DMS79 treated with DMSO at 0.1 percent for 48 hours (cell line): ENCODE results near the gene SHLD2.
"Not testable (repeated sequence)": the region's sequence is repeated elsewhere in the genome, so short reads cannot be mapped to it uniquely, and the experiment has no call there.

Source experiments
- DNase-seq: peaks from one replicate; lab custom pipeline; 2025; lab: John Stamatoyannopoulos, UW

Gene SHLD2

DNA sequence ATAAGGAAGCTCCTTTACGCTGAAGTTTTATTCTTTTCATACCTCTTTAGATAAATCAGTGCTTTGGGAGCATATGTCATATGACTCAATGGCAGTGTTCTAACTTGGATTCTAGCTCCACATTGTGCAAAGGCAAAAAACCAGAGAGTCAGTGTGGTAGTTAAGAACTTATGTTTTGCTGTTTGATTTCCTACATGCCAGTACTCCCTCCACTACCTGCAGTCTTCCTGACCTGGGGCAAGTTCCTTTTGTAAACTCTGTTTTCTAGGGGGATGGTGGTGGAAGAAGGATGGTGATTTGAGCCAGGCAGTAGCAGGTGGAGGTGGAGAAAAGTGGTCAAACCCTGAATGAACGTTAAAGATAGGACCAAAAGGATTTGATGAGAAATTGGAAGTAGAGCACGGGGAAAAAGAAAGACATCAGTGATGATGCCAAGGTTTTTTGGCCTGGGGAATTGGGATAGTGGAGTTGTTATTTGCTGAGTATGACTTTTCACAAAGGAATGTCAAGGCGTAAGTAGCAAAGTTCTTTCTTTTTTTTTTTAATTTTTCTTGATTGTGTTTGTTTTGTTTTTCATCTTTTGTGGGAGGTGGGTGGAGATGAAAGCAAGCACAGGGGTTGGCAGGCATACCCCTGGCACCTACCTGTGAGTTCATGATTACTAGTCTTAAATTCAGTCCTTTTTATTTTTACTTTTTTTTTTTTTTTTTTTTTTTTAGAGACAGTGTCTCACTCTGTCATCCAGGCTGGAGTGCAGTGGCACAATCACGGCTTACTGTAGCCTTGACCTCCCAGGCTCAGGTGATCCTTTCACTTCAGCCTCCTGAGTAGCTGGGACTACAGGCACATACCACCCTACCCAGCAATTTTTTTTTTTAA lies 47.5 kb downstream of the SHLD2 start:
- not testable (repeated sequence) for DNase-seq

DNA sequence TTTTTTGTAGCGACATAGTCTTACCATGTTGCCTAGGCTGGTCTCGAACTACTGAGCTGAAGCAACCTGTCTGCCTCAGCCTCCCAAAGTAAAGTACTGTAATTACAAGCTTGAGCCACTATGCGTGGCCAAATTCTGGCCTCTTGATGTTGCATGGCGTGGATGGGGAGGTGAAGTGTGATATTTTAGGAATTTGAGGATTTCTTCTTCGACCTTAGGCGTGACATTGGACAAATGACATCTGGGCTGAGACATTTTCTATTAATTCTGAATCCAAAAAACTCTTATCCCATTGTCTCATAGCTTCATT lies 48.1 kb downstream of the SHLD2 start:
- not testable (repeated sequence) for DNase-seq

DNA sequence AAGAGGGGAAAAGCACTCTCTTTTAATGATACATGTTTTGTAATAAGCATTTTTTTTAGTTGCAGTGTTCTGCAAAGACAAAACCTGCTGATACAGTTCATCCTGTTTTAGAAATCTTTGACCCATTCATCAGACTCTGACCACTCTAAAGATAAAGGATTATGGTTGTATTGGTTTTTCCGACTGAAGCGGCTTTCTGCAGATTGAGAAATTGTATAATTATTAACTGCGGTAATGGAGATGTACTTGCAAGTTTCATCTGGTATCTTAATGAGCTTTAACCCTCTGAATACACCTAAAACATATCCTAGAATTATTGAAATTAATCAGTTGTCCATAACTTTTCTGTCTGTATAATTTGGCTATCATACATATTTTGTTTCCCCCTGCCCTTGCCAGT lies 50.6 kb downstream of the SHLD2 start:
- DNase-seq = not testable (repeated sequence)

DNA sequence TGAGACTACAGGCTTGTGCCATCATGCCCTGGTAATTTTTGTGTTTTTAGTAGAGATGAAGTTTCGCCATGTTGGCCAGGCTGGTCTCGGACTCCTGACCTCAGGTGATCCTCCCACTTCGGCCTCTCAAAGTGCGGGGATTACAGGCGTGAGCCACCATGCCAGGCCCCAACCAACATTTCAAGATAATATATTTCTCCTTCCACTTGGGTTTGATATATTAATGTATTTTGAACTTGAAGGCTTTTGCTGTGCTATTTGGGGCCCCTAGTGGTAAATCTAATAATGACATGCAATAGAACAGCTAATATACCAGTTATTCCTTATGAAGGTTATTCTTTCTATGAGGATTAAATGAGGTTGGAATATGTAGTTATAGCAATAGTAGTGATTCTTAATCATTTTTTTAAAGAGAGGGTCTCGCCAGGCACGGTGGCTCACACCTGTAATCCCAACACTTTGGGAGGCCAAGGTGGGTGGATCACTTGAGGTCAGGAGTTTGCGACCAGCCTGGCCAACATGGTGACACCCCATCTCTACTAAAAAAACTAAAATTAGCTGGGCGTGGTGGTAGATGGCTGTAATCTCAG lies 54.1 kb downstream of the SHLD2 start:
- not testable (repeated sequence) for DNase-seq

DNA sequence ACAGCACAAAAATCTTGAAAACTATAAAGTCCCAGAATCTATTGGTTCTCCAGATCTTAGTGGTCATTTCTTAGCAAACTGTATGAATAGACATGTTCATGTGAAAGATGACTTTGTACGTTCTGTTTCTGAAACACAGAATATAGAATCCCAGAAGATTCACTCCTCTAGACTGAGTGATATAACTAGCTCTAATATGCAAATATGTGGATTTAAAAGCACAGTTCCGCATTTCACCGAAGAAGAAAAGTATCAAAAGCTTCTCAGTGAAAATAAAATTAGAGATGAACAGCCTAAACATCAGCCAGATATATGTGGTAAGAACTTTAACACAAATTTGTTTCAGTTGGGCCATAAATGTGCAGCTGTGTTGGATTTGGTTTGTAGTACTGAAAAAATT lies 56.5 kb downstream of the SHLD2 start:
- not testable (repeated sequence) for DNase-seq

DNA sequence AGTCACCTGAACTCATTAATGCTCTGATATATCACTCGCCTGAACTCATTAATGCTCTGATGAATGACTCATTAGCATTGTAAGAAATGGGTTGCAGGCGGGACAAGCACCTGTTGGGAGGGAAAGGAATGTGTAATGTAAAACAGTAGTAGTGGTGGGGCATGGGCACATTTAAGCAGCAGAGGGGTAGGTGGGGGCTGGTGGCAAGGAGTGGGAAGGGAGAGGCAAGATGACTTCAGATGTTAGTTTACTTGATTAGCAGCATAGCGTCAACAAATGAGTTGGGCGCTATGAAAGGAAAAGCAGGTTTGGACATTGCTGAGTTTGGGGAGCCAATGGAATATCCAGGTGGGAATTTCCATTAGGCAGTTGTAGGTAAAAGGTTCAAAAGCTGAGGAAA lies 61.8 kb downstream of the SHLD2 start:
- not testable (repeated sequence) for DNase-seq

DNA sequence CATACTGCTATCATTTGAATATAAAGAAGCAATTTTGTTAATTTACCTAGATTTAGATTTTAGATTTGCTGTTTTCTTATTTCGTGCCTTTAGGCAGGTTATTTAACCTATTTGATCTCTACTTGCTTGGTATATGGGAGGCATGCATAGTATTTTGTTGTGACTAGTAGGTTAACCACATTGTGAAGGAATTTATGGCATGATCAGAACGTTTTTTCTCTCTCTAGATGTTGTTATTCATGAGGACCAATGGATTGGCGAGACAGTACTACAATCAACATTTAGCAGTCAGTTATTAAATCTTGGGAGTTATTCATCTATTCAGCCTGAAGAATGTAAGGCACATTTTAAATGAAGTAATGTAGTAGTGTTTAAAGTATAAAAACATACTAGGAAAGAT lies 62.8 kb downstream of the SHLD2 start:
- DNase-seq = not testable (repeated sequence)

DNA sequence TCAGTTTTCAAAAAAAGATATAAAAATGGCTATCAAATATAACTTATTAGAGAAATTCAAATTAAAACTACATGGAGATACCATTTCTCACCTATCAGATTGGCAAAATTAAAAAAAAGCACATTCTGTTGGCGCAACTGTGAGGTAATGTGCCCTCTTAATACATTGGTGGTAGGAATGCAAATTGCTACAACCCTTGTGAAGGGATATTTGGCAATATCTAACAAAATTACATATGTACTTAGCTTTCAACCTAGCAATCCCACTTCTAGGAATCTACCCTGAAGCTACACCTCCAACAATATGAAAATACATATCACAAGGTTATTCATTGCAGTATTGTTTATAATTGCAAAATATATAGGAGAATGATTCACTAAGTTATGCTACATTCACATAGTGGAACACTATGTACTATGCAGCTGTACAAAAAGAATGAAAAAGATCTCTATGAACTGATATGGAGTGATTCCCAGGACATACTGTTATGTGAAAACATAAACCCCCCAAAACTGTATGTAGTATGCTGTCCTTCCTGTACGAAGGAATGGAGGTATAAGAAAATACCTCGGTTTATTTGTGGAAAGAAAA lies 67.8 kb downstream of the SHLD2 start:
- not testable (repeated sequence) for DNase-seq

DNA sequence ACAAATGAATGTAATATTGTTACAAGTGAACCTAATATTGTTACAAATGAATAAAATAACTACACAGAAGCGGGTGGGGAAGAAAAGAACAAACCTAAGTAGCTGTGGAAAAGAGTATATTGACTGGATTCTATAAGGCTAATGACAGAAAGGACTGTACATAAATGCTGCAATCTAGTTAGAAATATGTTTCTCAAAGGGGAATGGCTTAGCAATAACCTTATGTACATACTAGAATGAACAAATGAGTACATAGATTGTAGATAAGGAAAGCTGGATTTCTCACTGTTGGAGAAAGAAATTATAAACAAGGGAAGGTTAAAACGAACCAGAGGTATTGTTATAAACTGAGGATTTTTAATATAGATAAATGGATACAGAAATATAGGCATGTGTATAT lies 68.4 kb downstream of the SHLD2 start:
- DNase-seq = not testable (repeated sequence)

DNA sequence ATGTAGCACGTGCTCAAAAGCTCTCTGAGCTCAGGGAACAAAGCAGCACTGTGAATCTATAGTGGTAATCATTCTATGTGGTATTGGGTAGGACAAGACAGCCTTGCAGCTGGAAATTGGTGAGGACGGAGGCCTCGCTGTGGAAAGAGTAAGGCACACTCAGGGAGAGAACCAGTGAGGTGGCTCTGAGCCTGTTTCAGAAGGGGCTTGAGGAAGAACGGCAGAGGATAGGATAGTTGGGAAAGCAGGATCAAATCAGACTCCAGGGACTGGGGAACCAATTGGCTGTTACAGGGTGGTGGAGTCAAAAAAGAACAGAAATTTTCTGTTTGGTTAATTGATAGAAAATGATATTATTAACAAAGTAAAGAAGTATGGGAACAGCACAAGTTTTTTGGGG lies 74.9 kb downstream of the SHLD2 start:
- not testable (repeated sequence) for DNase-seq

DNA sequence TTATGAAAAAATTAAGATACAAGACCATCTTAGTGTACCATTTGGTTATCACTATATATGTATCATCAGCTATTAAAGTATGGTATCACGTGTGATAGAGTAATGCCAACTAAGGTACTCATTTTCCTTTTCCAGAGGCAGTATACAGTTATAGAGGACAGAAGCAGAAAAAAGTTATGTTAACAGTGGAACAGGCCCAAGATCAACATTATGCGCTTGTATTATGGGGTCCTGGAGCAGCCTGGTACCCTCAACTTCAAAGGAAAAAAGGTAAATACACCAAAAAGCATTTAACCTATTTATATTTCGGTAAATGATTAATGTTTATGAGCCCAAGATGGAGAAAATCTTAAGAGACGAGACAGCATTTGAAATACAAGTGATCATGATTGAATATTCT lies 75.7 kb downstream of the SHLD2 start:
- DNase-seq = not testable (repeated sequence)

DNA sequence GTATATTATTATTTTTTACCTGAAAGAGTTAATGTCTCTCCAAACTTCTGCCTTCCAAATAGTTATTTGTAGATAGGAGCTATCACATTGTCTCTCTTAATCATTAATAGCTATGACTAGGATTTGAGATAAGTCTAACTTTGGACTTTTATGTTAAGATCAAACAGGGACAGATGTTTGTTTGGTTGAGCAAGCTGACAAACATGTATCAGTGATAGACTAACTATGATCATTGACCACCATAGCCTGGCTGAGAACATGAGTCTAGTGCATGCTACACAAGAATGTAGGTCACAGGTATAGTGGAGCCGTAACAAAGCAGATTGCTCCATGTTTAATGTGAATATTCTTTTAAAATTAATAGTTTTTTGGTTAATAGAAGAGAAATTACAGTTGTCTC lies 76.7 kb downstream of the SHLD2 start:
- not testable (repeated sequence) for DNase-seq

DNA sequence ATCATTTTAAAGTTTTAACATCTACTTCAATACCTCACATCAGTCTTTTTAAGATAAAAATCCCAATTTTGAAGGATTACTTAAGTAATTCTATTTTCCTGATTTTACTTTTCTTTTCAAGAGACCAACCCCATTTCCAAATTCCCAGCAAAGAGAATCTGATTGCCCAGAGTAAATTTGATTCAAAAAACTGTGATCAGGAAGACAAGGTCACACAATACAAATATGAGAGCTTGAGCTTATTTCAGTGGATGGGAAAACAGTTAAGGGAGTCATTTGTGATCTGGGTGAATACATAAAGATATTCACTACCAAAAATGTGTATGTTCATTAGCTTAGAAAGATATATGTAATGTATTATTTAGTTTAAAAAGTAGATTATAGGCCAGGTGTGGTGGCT lies 77.2 kb downstream of the SHLD2 start:
- DNase-seq = not testable (repeated sequence)

DNA sequence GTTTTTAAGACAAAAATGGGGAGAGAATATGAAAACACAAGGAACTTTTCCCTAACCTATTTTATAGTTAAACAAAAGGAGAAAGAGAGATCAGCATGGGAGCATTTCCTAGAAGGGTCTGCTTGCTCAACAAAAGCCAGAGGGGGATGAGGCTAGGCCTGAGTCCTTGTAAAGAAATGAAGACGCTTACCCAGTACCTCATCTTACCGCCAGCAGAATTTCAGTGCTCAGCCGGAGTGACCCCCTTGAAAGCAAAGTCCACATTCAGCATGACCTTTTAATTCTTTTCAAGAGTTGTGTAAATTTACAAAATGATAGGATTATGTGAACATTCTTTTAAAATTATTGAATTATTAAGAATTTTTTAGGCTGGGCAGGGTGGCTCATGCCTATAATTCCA lies 82.6 kb downstream of the SHLD2 start:
- DNase-seq = not testable (repeated sequence)

DNA sequence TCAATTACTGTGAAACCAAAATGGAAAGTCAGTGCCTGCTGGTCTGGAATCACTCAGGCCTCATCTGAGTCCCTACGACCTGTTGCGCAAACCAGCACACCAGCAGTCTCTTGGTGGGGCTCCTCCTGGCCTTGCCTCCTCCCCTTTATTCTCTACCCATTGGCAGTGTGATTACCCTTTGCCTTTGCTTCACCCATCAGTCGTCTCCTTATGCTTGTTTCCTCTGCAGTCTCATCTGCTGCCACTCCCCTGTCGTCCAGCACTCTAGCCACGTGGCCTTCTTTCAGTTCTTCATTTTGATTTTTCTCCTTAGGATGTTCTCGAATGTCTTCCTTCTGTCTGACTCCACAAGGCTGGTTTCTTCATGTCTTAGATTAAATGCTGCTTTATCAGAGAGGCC lies 89.4 kb downstream of the SHLD2 start:
- DNase-seq = not testable (repeated sequence)

DNA sequence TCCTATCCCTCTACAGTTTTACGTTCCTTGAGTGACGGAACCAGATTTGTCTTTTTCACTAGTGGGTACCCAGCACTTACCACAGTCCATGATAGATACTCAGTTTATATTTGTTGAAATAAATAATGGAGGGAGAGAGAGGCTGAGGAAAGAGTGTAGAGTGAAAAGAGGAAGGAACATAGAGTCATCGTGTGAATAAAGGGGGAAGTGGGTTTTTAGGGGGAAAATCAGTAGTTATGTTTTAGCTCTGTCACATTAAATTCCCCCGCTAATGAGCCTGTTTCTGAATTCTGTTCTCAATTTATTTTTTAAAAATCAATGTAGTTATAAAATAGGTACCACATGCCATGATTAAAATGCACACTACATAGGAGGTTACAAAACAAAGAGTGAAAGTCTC lies 91.0 kb downstream of the SHLD2 start:
- not testable (repeated sequence) for DNase-seq

DNA sequence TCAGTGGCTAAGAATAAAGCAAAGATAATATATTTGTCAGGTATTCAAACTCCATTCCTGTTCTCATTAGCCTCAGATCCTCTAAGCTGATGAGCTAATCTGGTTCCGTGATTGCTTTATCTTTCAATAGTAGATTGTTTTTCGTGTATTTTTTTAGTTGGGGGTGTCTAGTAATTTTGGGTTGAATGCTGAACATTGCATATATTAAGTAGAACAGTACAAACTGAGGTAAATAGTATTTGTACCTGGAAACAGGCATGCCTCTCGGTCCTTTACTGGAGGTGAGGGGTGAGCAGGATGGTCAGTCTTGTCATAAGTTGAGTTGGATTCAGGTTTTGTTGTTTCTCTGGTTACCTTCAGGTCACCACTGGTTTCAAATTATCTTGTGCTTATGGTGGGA lies 92.6 kb downstream of the SHLD2 start:
- DNase-seq = not testable (repeated sequence)

DNA sequence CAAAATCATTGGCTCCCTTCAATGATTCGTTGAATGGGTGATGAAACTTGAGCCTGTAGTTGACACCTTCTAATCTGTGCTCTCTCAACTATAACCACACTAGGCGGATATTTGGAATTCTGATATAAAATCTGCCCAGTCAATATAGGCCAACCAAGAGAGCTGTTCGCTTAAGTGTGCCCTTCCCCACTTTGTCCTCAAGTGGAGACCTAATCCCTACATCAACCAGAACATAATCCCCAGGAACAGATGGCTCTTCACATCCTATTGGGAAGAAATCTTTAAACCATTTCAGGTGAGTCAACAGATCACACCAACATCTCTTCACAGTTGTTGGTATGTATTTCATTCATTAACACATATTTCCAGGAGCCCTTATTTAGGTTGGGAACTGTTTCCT lies 96.8 kb downstream of the SHLD2 start:
- DNase-seq = not testable (repeated sequence)

DNA sequence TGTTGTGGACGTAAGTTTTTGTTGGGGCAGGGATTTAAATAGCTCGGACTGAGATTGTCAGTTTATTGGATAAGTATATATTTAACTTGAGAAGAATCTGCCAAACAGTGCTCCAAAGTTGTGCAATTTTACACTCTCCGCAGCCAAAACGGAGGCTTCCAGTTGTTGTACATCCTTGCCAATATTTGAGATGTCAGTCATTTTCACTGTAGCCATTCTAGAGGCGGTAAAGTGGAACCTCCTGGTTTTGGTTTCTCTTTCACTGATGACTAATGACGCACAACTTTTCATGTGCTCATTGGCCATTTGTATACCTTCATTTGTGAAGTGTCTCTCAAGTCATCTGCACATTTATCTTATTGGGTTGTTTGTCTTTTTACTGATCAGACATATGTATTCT lies 105.9 kb downstream of the SHLD2 start:
- not testable (repeated sequence) for DNase-seq

DNA sequence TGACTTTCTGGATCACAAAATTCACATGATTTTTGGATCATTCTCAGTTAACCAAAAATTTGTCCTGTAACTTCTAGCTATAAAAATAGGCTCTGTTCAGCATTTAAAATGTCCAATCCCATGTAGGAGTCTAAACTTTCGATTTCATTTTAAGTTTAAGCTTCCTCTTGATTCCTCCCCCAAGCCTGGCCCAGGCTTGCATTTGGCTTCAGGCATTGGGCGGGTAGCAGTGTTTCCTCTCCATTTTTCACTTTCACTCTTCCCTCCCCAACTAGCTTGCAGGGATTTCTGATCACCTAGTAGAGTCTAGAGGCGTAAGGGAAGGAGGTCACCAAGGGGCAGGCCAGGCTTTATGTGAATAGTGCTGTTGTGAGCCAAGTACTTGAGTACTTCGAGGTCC lies 109.8 kb downstream of the SHLD2 start:
- DNase-seq = not testable (repeated sequence)

DNA sequence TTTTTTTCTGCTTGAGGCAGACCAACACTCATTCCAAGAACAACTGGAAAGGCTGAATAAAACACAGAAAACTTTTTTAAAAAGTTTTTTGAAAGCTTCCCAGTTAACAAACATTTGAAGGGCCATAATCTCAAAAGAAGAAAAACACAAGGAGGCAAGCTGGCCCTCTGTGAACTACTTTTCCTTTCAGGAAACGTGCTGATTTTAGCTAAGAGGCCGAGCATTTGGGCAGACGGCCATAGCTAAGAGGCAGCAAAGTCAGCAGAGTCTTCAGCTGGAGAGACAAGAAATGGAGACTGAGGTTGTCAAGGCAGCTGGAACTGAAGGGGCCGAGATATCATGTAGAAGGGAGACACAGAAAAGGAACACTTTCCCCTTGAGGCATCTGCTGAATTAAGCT lies 111.9 kb downstream of the SHLD2 start:
- DNase-seq = not testable (repeated sequence)

DNA sequence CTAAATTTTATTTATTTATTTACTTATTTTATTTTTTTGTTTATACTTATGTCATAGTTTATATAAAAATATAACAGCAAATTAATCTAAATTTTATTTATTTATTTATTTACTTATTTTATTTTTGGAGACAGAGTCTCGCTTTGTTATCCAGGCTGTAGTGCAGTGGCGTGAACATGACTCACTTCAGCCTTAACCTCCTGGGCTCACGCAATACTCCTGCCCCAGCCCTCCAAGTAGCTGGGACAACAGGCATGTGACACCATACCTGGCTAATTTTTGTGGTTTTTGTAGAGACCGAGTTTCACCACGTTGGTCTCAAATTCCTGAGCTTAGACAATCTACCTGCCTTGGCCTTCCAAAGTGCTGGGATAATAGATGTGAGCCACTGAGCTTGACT lies 115.3 kb downstream of the SHLD2 start:
- not testable (repeated sequence) for DNase-seq

DNA sequence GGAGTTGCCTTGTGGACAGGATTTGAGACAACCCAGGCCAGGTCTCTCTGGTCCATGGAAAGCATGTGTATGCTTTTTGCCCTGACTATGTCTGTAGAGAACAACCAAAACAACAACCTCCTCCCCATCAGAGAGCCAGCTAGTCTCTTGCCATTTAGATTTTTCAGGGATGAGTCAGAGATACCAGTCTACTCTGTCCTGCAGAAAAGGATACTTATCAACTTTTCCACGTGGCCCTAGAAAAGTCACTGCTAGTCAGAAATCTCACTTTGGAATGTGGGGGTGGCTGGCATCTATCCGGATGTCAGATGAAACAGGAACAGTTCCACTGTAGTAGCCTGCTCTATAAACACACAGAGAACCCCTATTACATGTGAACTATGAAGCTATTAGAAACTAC lies 116.8 kb downstream of the SHLD2 start:
- DNase-seq = not testable (repeated sequence)
